Suprapubic skin (tissue), 4 donors: ENCODE results near the gene MAP2K4. TPM values are rescaled to one million over a fixed set of nuclear protein-coding genes. Genes with fewer than 3 reads are reported as not detected.

ENCODE experiments used
- DNase-seq, 2 donors: peaks; one replicate each; pipeline ENCODE4 v3.0.0-alpha.2; 2019; ENCODE audit warnings: low spot score in 2 of 2
- H3K27ac ChIP-seq: fragments of 200-600 bp; sonication (generic); one replicate; pipeline ENCODE4 v1.5.1; 2019
- H3K27me3 ChIP-seq: fragments of 200-600 bp; sonication (generic); one replicate; pipeline ENCODE4 v1.5.1; 2019
- H3K36me3 ChIP-seq: fragments of 200-600 bp; sonication (generic); one replicate; pipeline ENCODE4 v1.5.1; 2019
- H3K4me1 ChIP-seq: fragments of 200-600 bp; sonication (generic); one replicate; pipeline ENCODE4 v1.5.1; 2019
- H3K4me3 ChIP-seq: fragments of 200-600 bp; sonication (generic); one replicate; pipeline ENCODE4 v1.5.1; 2019; ENCODE audit warnings: mild to moderate bottlenecking
- H3K9me3 ChIP-seq: fragments of 200-600 bp; sonication (generic); one replicate; pipeline ENCODE4 v1.5.1; 2019
- EP300 ChIP-seq: sonication (generic); formaldehyde crosslinking; IDR thresholded peaks from one replicate; pipeline ENCODE4 v1.6.1; 2017; ENCODE audit warnings: antibody characterized with exemption
- POLR2A ChIP-seq, 2 donors: fragments of 450-650 bp; IDR thresholded peaks; one replicate each; pipeline ENCODE4 v1.6.1; 2017; ENCODE audit warnings: antibody characterized with exemption in 2 of 2, mild to moderate bottlenecking in 2 of 2, moderate library complexity in 2 of 2
- POLR2AphosphoS5 ChIP-seq, 3 donors: sonication (generic); formaldehyde crosslinking; IDR thresholded peaks; one replicate each; pipeline ENCODE4 v1.6.1; 2017; ENCODE audit warnings: antibody characterized with exemption in 3 of 3
- WGBS: methylation state at CpG from one replicate; pipeline ENCODE4 v1.1.5; 2018; 5-methylcytosine and 5-hydroxymethylcytosine counted together
- total RNA-seq, 4 donors: library from RNA; depleted of rRNA; stranded (reverse); fragments of >200 nt; gene quantifications; one replicate each; pipeline ENCODE4 v1.1.0, GENCODE V29; 2016
- TF ChIP-seq, protein P1 (sequence below), 2 donors: fragments of 200-600 bp in 1 of 2; fragments of 450-650 bp in 1 of 2; sonication (generic) in 1 of 2; IDR thresholded peaks; one replicate each; pipeline ENCODE4 v1.5.1; 2016 to 2019; ENCODE audit warnings: antibody characterized with exemption in 2 of 2, mild to moderate bottlenecking in 1 of 2, moderate library complexity in 1 of 2

The MAP2K4 gene
- total RNA-seq, 4 donors from 2014 or later: 29.3 to 35.7 (median 32.3) TPM

GRCh38 chr17:12095522-12095921, 74.8 kb downstream of the MAP2K4 start:
- TF ChIP-seq POLR2A (IDR thresholded peaks at IDR 0.05): no peak
- TF ChIP-seq, protein P1, sequence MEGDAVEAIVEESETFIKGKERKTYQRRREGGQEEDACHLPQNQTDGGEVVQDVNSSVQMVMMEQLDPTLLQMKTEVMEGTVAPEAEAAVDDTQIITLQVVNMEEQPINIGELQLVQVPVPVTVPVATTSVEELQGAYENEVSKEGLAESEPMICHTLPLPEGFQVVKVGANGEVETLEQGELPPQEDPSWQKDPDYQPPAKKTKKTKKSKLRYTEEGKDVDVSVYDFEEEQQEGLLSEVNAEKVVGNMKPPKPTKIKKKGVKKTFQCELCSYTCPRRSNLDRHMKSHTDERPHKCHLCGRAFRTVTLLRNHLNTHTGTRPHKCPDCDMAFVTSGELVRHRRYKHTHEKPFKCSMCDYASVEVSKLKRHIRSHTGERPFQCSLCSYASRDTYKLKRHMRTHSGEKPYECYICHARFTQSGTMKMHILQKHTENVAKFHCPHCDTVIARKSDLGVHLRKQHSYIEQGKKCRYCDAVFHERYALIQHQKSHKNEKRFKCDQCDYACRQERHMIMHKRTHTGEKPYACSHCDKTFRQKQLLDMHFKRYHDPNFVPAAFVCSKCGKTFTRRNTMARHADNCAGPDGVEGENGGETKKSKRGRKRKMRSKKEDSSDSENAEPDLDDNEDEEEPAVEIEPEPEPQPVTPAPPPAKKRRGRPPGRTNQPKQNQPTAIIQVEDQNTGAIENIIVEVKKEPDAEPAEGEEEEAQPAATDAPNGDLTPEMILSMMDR (IDR thresholded peaks at IDR 0.05): no peak
- no peak for TF ChIP-seq POLR2AphosphoS5 (IDR thresholded peaks at IDR 0.05)
- no peak for TF ChIP-seq EP300
- Histone ChIP-seq H3K36me3 (peaks cover 7% of the 10 kb centered on the region), H3K27ac (no peak overlapping the region), H3K4me3 (no peak overlapping the region), H3K4me1 (no peaks in the 10 kb centered on the region), H3K9me3 (no peaks in the 10 kb centered on the region), H3K27me3 (no peaks in the 10 kb centered on the region)
- 96% methylated on average over 5 of the region's 5 CpGs for WGBS
- DNase-seq: no peak

DNA sequence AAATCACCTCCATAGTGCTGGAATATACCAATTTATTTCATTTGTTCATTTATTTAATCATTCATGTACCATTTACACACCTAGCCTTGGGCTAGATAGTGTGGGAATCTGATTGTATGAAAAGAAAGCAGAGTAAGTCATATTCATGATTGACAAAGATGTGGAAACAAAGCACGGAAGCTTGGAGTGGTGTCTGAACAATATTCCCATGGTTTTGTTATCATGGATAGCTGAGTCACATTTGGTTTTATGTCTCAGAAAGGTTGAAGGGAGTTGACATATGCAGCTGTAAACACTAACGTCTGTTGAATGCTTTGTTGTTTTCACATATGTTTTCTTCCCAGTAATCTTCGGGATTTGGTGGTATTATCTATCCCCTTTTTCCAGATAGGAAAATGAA, 76.6 kb downstream of the MAP2K4 start:
- TF ChIP-seq POLR2AphosphoS5 (IDR thresholded peaks at IDR 0.05) (no peak), EP300 (no peak), POLR2A (IDR thresholded peaks at IDR 0.05) (no peak)
- TF ChIP-seq, protein P1 (IDR thresholded peaks at IDR 0.05): no peak
- Histone ChIP-seq H3K36me3 (peaks cover 7% of the 10 kb centered on the region), H3K27ac (no peak overlapping the region)

GRCh38 chr17:12098568-12098967, 77.9 kb downstream of the MAP2K4 start:
- DNase-seq: no peak
- Histone ChIP-seq H3K27me3 (no peaks in the 10 kb centered on the region), H3K4me3 (no peak overlapping the region), H3K4me1 (no peaks in the 10 kb centered on the region), H3K27ac (no peak overlapping the region), H3K36me3 (peaks cover 7% of the 10 kb centered on the region), H3K9me3 (no peaks in the 10 kb centered on the region)
- TF ChIP-seq EP300: no peak
- TF ChIP-seq POLR2A (IDR thresholded peaks at IDR 0.05): no peak
- TF ChIP-seq, protein P1 (IDR thresholded peaks at IDR 0.05): no peak
- no peak for TF ChIP-seq POLR2AphosphoS5 (IDR thresholded peaks at IDR 0.05)

More for the DNA sequence above, 76.6 kb downstream of the MAP2K4 start:
- Histone ChIP-seq H3K4me1 (no peaks in the 10 kb centered on the region), H3K4me3 (no peak overlapping the region), H3K9me3 (no peaks in the 10 kb centered on the region), H3K27me3 (no peaks in the 10 kb centered on the region)
- DNase-seq: no peak
- 88% methylated on average over 3 of the region's 3 CpGs for WGBS

DNA sequence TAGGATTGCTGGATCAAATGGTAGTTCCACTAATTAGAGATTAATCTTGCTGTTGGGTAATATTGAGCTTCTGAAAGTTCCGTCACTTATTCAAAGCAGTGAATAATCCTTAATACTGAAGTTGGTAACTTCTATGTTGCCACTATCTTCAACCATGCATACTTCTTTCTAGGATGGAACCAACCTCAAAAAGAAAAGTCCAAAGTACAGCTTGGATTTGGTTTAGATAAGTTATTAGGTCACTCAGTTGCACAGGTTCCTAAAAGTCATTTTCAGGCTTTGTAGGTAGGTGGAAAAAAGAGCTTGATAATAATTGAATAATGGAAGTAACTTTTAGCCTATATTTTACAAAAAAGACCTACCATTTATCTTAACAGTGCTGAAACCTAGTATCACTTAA, 78.7 kb downstream of the MAP2K4 start:
- TF ChIP-seq POLR2A (IDR thresholded peaks at IDR 0.05) (no peak), POLR2AphosphoS5 (IDR thresholded peaks at IDR 0.05) (no peak)
- no peaks in the 10 kb centered on the region for H3K4me1 ChIP-seq

DNA sequence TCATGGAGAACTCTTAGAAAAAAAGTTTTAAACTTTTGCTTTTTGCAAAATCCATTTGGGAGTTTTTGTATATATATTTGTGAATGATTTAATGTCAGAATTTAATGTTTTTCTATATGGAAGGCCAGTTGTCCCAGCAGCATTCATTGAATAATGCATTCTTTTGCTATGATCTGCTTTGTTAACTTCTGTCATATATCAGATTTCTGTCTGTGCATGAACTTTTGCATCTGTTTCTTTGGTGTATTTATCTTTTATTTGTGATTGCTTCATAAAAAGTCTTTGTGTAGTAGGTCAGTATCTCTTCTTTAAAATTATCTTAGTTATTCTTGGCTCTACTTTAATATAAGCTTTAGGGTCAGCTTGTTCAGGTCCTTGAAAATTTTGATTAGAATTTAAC, 84.2 kb downstream of the MAP2K4 start:
- DNase-seq: no peak
- Histone ChIP-seq H3K4me3 (no peak overlapping the region), H3K36me3 (peaks cover 6% of the 10 kb centered on the region), H3K4me1 (no peaks in the 10 kb centered on the region), H3K27me3 (no peaks in the 10 kb centered on the region), H3K9me3 (no peaks in the 10 kb centered on the region), H3K27ac (no peak overlapping the region)
- TF ChIP-seq POLR2AphosphoS5 (IDR thresholded peaks at IDR 0.05): no peak
- TF ChIP-seq POLR2A (IDR thresholded peaks at IDR 0.05): no peak
- no peak for TF ChIP-seq EP300
- TF ChIP-seq, protein P1 (IDR thresholded peaks at IDR 0.05): no peak

More for the DNA sequence above, 78.7 kb downstream of the MAP2K4 start:
- H3K9me3 ChIP-seq: no peaks in the 10 kb centered on the region
- 97% methylated on average over 1 of the region's 1 CpG for WGBS
- no peaks in the 10 kb centered on the region for H3K27me3 ChIP-seq
- H3K36me3 ChIP-seq: peaks cover 7% of the 10 kb centered on the region
- DNase-seq: no peak
- H3K4me3 ChIP-seq: no peak overlapping the region
- H3K27ac ChIP-seq: no peak overlapping the region

- no peak for DNase-seq
These were observed 87.2 kb downstream of the MAP2K4 start for GRCh38 chr17:12107905-12108304.

More at GRCh38 chr17:12107905-12108304, 87.2 kb downstream of the MAP2K4 start:
- Histone ChIP-seq H3K27me3 (no peaks in the 10 kb centered on the region), H3K4me1 (no peaks in the 10 kb centered on the region), H3K36me3 (peaks cover 17% of the 10 kb centered on the region), H3K9me3 (no peaks in the 10 kb centered on the region), H3K27ac (no peak overlapping the region), H3K4me3 (no peak overlapping the region)
- TF ChIP-seq, protein P1 (IDR thresholded peaks at IDR 0.05): no peak
- TF ChIP-seq POLR2A (IDR thresholded peaks at IDR 0.05): no peak
- TF ChIP-seq POLR2AphosphoS5 (IDR thresholded peaks at IDR 0.05): no peak
- no peak for TF ChIP-seq EP300
- WGBS: 47% methylated on average over 1 of the region's 1 CpG
